Subcutaneous abdominal adipose tissue (tissue), 5 donors: ENCODE measurements around the gene PBX1.

Source experiments
- H3K27ac ChIP-seq: one replicate; pipeline ENCODE4 v1.7.0; 2013; ENCODE audit warnings: low read depth, mild to moderate bottlenecking, inconsistent platforms, low read length, moderate library complexity
- H3K27me3 ChIP-seq, 5 donors: one replicate each; pipeline ENCODE4 v1.7.0; 2013; ENCODE audit warnings: low read length in 5 of 5, inconsistent platforms in 1 of 5; ENCODE audit not compliant: control insufficient read depth in 5 of 5, insufficient read depth in 4 of 5
- H3K36me3 ChIP-seq, 5 donors: one replicate each; pipeline ENCODE4 v1.7.0; 2013; ENCODE audit warnings: low read length in 5 of 5; ENCODE audit not compliant: control insufficient read depth in 5 of 5, insufficient read depth in 5 of 5
- H3K4me1 ChIP-seq, 5 donors: one replicate each; pipeline ENCODE4 v1.7.0; 2013; ENCODE audit warnings: low read length in 5 of 5, mild to moderate bottlenecking in 3 of 5, moderate library complexity in 1 of 5; ENCODE audit not compliant: control insufficient read depth in 5 of 5, insufficient read depth in 5 of 5
- H3K4me3 ChIP-seq, 5 donors: one replicate each; pipeline ENCODE4 v1.7.0; 2013; ENCODE audit warnings: low read length in 5 of 5, low read depth in 1 of 5
- H3K9ac ChIP-seq, 5 donors: one replicate each; pipeline ENCODE4 v1.7.0; 2013; ENCODE audit warnings: low read length in 5 of 5, mild to moderate bottlenecking in 4 of 5, moderate library complexity in 3 of 5
- H3K9me3 ChIP-seq, 5 donors: one replicate each; pipeline ENCODE4 v1.7.0; 2013; ENCODE audit warnings: low read length in 5 of 5; ENCODE audit not compliant: control insufficient read depth in 5 of 5
- donor health status: healthy.
- donor health status: healthy.
- donor health status: healthy.
- donor health status: healthy.
- donor health status: healthy.

Gene PBX1

GRCh38 chr1:164834641-164835040 is 275.7 kb downstream of the PBX1 start:
- H3K9me3 ChIP-seq = no peaks in the 10 kb centered on the region
- peaks cover 0 to 8% (median 0%) of the 10 kb centered on the region in 5 donors for H3K4me1 ChIP-seq
- H3K36me3 ChIP-seq = peaks cover 0 to 17% (median 14%) of the 10 kb centered on the region in 5 donors
- H3K9ac ChIP-seq = no peak overlapping the region
- no peak overlapping the region for H3K27ac ChIP-seq
- no peak overlapping the region for H3K4me3 ChIP-seq
- H3K27me3 ChIP-seq = no peaks in the 10 kb centered on the region

- Histone ChIP-seq H3K9ac (no peak overlapping the region), H3K27me3 (no peaks in the 10 kb centered on the region), H3K36me3 (peaks cover 0 to 24% (median 22%) of the 10 kb centered on the region in 5 donors), H3K4me1 (peaks cover 0 to 7% (median 0%) of the 10 kb centered on the region in 5 donors), H3K9me3 (no peaks in the 10 kb centered on the region), H3K27ac (no peak overlapping the region), H3K4me3 (no peak overlapping the region)
Observed at GRCh38 chr1:164836614-164837018, 277.6 kb downstream of the PBX1 start.

GRCh38 chr1:164838786-164839185 is 279.8 kb downstream of the PBX1 start:
- no peak overlapping the region for H3K4me3 ChIP-seq

GRCh38 chr1:164840936-164841335 is 282.0 kb downstream of the PBX1 start:
- H3K9me3 ChIP-seq = no peaks in the 10 kb centered on the region

More at GRCh38 chr1:164838786-164839185, 279.8 kb downstream of the PBX1 start:
- Histone ChIP-seq H3K27me3 (no peaks in the 10 kb centered on the region), H3K4me1 (no peaks in the 10 kb centered on the region), H3K9ac (no peak overlapping the region), H3K36me3 (peaks cover 0 to 24% (median 19%) of the 10 kb centered on the region in 5 donors), H3K9me3 (no peaks in the 10 kb centered on the region), H3K27ac (no peak overlapping the region)

DNA sequence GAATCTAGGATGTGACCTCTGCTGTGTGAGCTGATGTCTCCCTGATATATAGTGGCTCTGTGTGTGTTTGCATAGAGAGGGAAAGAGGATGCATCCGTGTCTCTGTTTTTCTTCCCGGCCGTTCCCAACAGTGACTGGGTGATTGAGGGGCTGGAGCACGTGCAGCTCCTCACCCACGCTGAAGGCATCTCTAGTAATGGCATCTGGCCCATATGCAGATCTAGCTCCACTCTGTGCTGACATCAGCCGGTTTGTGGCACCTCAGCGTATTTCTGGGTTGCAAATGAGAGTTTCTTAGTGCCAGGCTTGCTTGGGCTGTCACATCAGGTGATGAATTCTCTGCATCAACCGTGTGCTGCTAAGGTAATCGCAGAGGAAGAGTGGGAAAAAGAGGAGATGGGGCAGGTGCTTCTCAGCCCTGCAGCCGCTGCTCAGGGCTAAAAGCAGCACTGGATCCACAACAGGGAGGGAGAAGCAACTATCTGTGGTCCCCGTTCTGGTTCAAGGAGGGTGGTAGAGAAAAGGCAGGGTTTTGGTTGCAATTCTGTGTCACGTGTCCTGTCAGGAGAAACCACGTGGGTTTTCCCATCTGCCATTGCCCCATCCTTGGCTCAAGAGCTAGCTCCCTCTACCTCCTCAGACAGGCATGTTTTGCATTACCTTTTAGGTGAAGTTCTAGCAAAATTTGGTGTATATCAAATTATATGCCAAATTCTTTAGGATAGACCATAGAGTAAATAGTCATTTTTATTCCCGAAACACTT is 282.9 kb downstream of the PBX1 start:
- Histone ChIP-seq H3K9ac (no peak overlapping the region), H3K4me1 (peaks cover 0 to 6% (median 4%) of the 10 kb centered on the region in 5 donors), H3K27ac (no peak overlapping the region), H3K36me3 (peaks cover 2 to 34% (median 19%) of the 10 kb centered on the region in 5 donors), H3K4me3 (no peak overlapping the region), H3K9me3 (no peaks in the 10 kb centered on the region), H3K27me3 (no peaks in the 10 kb centered on the region)

More at GRCh38 chr1:164840936-164841335, 282.0 kb downstream of the PBX1 start:
- Histone ChIP-seq H3K27me3 (no peaks in the 10 kb centered on the region), H3K4me1 (no peaks in the 10 kb centered on the region), H3K4me3 (no peak overlapping the region), H3K27ac (no peak overlapping the region), H3K9ac (no peak overlapping the region), H3K36me3 (peaks cover 0 to 26% (median 18%) of the 10 kb centered on the region in 5 donors)

GRCh38 chr1:164842870-164843269 is 283.9 kb downstream of the PBX1 start:
- Histone ChIP-seq H3K4me3 (no peak overlapping the region), H3K36me3 (peaks cover 6 to 42% (median 26%) of the 10 kb centered on the region in 5 donors)

DNA sequence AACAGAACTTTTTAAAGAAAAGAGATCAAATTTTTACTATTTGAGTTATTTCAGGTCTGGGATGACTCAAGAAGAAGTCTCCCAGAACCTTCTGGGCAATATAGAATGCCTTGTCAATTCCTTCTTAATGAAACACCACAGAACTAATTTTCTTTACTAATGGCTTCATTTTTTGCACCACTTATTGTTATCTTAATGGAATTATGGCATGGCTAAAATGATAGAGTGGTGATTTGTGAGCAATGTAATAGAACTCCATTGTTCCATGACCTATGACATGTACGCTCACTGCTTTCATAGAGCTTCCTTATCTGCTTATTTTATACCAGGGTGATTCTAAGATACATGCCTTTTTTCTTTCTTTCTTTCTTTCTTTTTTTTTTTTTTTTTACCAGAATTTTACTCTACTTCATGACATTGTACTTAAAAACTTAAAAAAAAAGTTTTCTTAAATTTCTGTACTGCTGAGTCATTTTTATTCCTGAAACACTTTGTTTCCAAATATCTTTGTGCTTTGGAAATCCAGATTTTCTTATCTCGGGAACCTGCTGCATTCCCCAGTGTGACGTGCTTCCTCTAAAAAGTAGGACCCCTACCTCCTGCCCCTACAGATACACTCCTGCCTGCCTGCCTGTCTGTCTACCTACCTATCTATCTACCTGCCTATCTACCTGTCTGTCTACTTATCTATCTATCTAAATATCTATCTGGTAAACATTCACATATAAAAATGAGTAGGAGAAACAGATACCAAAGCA is 284.9 kb downstream of the PBX1 start:
- H3K9ac ChIP-seq = no peak overlapping the region
- peaks cover 8 to 44% (median 35%) of the 10 kb centered on the region in 5 donors for H3K36me3 ChIP-seq
- H3K4me1 ChIP-seq = peaks cover 4 to 12% (median 6%) of the 10 kb centered on the region in 5 donors
- no peaks in the 10 kb centered on the region for H3K27me3 ChIP-seq
- no peaks in the 10 kb centered on the region for H3K9me3 ChIP-seq
- H3K27ac ChIP-seq = no peak overlapping the region
- H3K4me3 ChIP-seq = no peak overlapping the region

More at GRCh38 chr1:164842870-164843269, 283.9 kb downstream of the PBX1 start:
- Histone ChIP-seq H3K27ac (no peak overlapping the region), H3K9me3 (no peaks in the 10 kb centered on the region), H3K27me3 (no peaks in the 10 kb centered on the region), H3K4me1 (peaks cover 4 to 12% (median 6%) of the 10 kb centered on the region in 5 donors), H3K9ac (no peak overlapping the region)

GRCh38 chr1:164846731-164847691 is 288.0 kb downstream of the PBX1 start:
- no peaks in the 10 kb centered on the region for H3K27me3 ChIP-seq
- H3K27ac ChIP-seq = no peak overlapping the region
- H3K4me3 ChIP-seq = no peak overlapping the region
- no peaks in the 10 kb centered on the region for H3K9me3 ChIP-seq
- peaks cover 4 to 12% (median 6%) of the 10 kb centered on the region in 5 donors for H3K4me1 ChIP-seq
- no peak overlapping the region for H3K9ac ChIP-seq
- H3K36me3 ChIP-seq = peaks cover 8 to 41% (median 33%) of the 10 kb centered on the region in 5 donors

DNA sequence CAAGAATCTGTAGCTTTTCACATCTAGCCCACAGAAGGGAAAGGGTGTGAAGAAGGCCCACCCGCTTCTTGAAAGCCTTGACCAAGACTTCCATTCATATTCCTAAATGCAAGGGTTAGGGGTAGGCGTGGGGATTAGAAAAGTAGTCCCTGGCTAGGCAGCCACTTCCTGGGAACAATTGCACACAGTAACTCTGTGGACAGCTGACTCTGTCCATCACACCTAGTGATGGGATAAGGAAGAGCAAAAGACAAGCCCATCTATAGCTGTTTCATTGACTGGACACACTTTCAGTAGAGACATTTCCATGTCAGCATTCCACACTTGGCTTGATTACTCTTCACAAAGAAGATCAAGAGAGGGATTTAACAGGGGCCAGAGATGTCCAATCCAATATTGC is 294.2 kb downstream of the PBX1 start:
- Histone ChIP-seq H3K9me3 (no peaks in the 10 kb centered on the region), H3K27ac (no peak overlapping the region), H3K9ac (no peak overlapping the region), H3K4me3 (no peak overlapping the region), H3K4me1 (peaks cover 0 to 17% (median 0%) of the 10 kb centered on the region in 5 donors), H3K27me3 (no peaks in the 10 kb centered on the region), H3K36me3 (peaks cover 2 to 13% (median 10%) of the 10 kb centered on the region in 5 donors)
